MCF 10A (cell line): ENCODE data around the gene NUB1. TPM values are rescaled to one million over a fixed set of nuclear protein-coding genes. Genes with fewer than 3 reads are reported as not detected.

Experiments
- BruUV-seq: library from RNA; stranded (reverse); fragments of 400-500 nt; replicated peaks from 2 replicates; lab custom pipeline; 2021; lab: Mats Ljungman, UMichigan
- CTCF ChIA-PET: fragments of 300-600 bp; sonication (Branson Sonifier 250); formaldehyde crosslinking; extraction: SDS; loops from one replicate; lab custom pipeline; 2021; ENCODE audit warnings: antibody characterized with exemption, inconsistent platforms; lab: Yijun Ruan, JAX
- POLR2A ChIA-PET: fragments of 300-600, 350-650 bp; sonication (Branson Sonifier 250); formaldehyde crosslinking; extraction: SDS; loops from one replicate; lab custom pipeline; 2020; ENCODE audit warnings: antibody characterized with exemption, inconsistent platforms; lab: Yijun Ruan, JAX
- DNase-seq: peaks from one replicate; pipeline ENCODE4 v3.0.0-alpha.2; 2018; ENCODE audit not compliant: unreplicated experiment
- H3K27ac Mint-ChIP-seq: one replicate; pipeline ENCODE4 v1.8.0; 2022; ENCODE audit warnings: mild to moderate bottlenecking, low read depth, mixed read lengths; ENCODE audit not compliant: unreplicated experiment
- H3K27me3 Mint-ChIP-seq: one replicate; pipeline ENCODE4 v1.8.0; 2022; ENCODE audit warnings: mixed read lengths; ENCODE audit not compliant: insufficient read depth, unreplicated experiment
- H3K36me3 Mint-ChIP-seq: one replicate; pipeline ENCODE4 v1.8.0; 2022; ENCODE audit warnings: mild to moderate bottlenecking, moderate library complexity, mixed read lengths; ENCODE audit not compliant: insufficient read depth, unreplicated experiment
- H3K4me1 Mint-ChIP-seq: one replicate; pipeline ENCODE4 v1.8.0; 2022; ENCODE audit warnings: mixed read lengths; ENCODE audit not compliant: insufficient read depth, unreplicated experiment
- H3K4me3 Mint-ChIP-seq: one replicate; pipeline ENCODE4 v1.8.0; 2022; ENCODE audit warnings: mild to moderate bottlenecking, moderate library complexity, mixed read lengths; ENCODE audit not compliant: unreplicated experiment
- H3K9me3 Mint-ChIP-seq: one replicate; pipeline ENCODE4 v1.8.0; 2022; ENCODE audit warnings: mixed read lengths; ENCODE audit not compliant: unreplicated experiment
- intact Hi-C: fragments of 100-400 bp; cut with micrococcal nuclease; formaldehyde crosslinking; loops from 2 replicates; pipeline ENCODE4 v1.14.1; 2022
- total RNA-seq: library from RNA; stranded (reverse); gene quantifications from 2 replicates; pipeline ENCODE4 v1.2.3, GENCODE V29; 2022
- TF ChIP-seq, protein P1 (sequence below): fragments of 200-600 bp; IDR thresholded peaks from one replicate; pipeline ENCODE4 v1.8.0; 2022; ENCODE audit warnings: antibody characterized with exemption, mild to moderate bottlenecking; ENCODE audit not compliant: unreplicated experiment

The NUB1 gene
- total RNA-seq, 1 experiment from 2014 or later, result 53.3 TPM

GRCh38 chr7:151320263-151320845 lies 21.3 kb upstream of the NUB1 start:
- Mint-ChIP-seq H3K4me3 (no peak overlapping the region), H3K36me3 (no peaks in the 10 kb centered on the region), H3K27ac (no peak overlapping the region), H3K4me1 (no peaks in the 10 kb centered on the region), H3K27me3 (peaks cover 12% of the 10 kb centered on the region), H3K9me3 (peaks cover 9% of the 10 kb centered on the region)
- no TSS peak for BruUV-seq
- ChIA-PET CTCF (interaction anchor here (0.6 to 8.8 kb wide), 9 partner anchors 9 to 439 kb away, joined by 3 to 240 read pairs (median 4); no protein-coding TSS in a partner anchor), POLR2A (interaction anchor here (0.6 kb wide), 1 partner anchor 25 kb away, joined by 4 read pairs; no protein-coding TSS in a partner anchor)
- no peak for DNase-seq
- TF ChIP-seq, protein P1, sequence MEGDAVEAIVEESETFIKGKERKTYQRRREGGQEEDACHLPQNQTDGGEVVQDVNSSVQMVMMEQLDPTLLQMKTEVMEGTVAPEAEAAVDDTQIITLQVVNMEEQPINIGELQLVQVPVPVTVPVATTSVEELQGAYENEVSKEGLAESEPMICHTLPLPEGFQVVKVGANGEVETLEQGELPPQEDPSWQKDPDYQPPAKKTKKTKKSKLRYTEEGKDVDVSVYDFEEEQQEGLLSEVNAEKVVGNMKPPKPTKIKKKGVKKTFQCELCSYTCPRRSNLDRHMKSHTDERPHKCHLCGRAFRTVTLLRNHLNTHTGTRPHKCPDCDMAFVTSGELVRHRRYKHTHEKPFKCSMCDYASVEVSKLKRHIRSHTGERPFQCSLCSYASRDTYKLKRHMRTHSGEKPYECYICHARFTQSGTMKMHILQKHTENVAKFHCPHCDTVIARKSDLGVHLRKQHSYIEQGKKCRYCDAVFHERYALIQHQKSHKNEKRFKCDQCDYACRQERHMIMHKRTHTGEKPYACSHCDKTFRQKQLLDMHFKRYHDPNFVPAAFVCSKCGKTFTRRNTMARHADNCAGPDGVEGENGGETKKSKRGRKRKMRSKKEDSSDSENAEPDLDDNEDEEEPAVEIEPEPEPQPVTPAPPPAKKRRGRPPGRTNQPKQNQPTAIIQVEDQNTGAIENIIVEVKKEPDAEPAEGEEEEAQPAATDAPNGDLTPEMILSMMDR, result no peak
- intact Hi-C loops, result no loop called here

DNA sequence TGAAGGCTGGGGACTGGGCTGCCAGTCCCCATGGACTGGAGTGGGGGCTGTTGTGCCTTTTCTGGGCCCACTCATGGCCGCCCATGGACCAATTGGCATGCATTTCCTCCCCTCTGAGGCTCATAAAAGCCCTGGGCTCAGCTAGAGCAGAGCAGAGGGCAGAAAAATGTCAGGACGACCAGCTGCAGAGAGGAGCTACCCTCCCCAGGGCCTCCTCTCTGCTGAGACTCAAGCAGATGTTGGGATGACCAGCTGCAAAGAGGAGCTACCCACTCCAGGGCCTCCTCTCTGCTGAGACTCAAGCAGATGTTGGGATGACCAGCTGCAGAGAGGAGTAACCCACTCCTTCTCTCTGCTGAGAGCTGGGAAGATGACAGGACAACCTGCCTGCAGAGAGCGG lies 20.3 kb upstream of the NUB1 start:
- no peak for DNase-seq
- Mint-ChIP-seq H3K4me1 (no peaks in the 10 kb centered on the region), H3K27me3 (peaks cover 22% of the 10 kb centered on the region), H3K27ac (no peak overlapping the region), H3K4me3 (no peak overlapping the region), H3K9me3 (peaks cover 9% of the 10 kb centered on the region), H3K36me3 (no peaks in the 10 kb centered on the region)
- ChIA-PET CTCF (interaction anchor here (0.6 to 8.8 kb wide), 8 partner anchors 8 to 423 kb away, joined by 3 to 240 read pairs (median 3); no protein-coding TSS in a partner anchor), POLR2A (no interaction called here)
- intact Hi-C loops, result no loop called here
- BruUV-seq, result no TSS peak
- TF ChIP-seq, protein P1, result no peak

GRCh38 chr7:151322906-151323305 lies 18.7 kb upstream of the NUB1 start:
- intact Hi-C loops, result no loop called here
- TF ChIP-seq, protein P1, result no peak
- no peak overlapping the region for H3K27ac Mint-ChIP-seq
- no peak for DNase-seq
- ChIA-PET POLR2A (no interaction called here), CTCF (interaction anchor here (1.0 kb wide), 1 partner anchor 19 kb away, joined by 3 read pairs; no protein-coding TSS in a partner anchor)
- no TSS peak for BruUV-seq
- no peaks in the 10 kb centered on the region for H3K36me3 Mint-ChIP-seq
- H3K4me1 Mint-ChIP-seq, result no peaks in the 10 kb centered on the region
- peaks cover 9% of the 10 kb centered on the region for H3K9me3 Mint-ChIP-seq
- H3K4me3 Mint-ChIP-seq, result no peak overlapping the region
- H3K27me3 Mint-ChIP-seq, result peaks cover 24% of the 10 kb centered on the region

DNA sequence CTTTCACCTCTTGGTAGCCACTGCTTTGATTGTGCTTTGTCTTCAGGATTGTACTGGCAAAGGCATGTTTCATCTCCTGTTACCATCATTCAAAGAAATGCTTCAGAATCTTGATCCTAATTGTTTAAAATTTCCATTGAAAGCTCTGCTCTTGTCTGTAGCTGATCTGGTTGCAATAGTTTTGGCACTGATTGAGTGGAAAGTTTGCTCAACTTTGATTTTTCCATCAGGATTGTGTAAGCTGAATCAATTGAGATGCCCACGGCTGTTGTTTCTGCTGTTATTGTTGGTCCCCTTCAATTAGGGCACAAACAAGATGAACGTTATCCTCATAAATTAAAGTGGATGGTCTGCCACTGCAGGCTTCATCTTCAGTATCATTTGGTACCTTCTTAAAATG lies 14.6 kb upstream of the NUB1 start:
- no peak for DNase-seq
- Mint-ChIP-seq H3K4me1 (no peaks in the 10 kb centered on the region), H3K4me3 (no peak overlapping the region), H3K9me3 (no peaks in the 10 kb centered on the region), H3K36me3 (no peaks in the 10 kb centered on the region), H3K27me3 (peaks cover 24% of the 10 kb centered on the region), H3K27ac (no peak overlapping the region)
- no TSS peak for BruUV-seq
- intact Hi-C loops, result no loop called here
- ChIA-PET POLR2A (interaction anchor here (0.7 to 2.2 kb wide), 2 partner anchors 13 to 14 kb away, joined by 3 to 6 read pairs; partner anchors contain the start of gene NUB1), CTCF (interaction anchor here (0.6 to 5.3 kb wide), 3 partner anchors 11 to 33 kb away, joined by 3 to 68 read pairs (median 5); no protein-coding TSS in a partner anchor)
- TF ChIP-seq, protein P1, result no peak
